H9 (cell line): ENCODE data around the gene RFPL3. TPM values are rescaled to one million over a fixed set of nuclear protein-coding genes. Genes with fewer than 3 reads are reported as not detected.

Source experiments
- DNase-seq: peaks from one replicate; pipeline ENCODE4 v3.0.0-alpha.2; 2017
- H2AFZ ChIP-seq: one replicate; pipeline ENCODE4 v1.6.1; 2013; ENCODE audit warnings: mild to moderate bottlenecking, low read length, control low read depth, moderate library complexity
- H2AK5ac ChIP-seq: 2 replicates; pipeline ENCODE4 v1.6.1; 2013; ENCODE audit warnings: low read length, control low read depth, mixed read lengths; ENCODE audit not compliant: insufficient read length
- H2BK120ac ChIP-seq: one replicate; pipeline ENCODE4 v1.6.1; 2013; ENCODE audit warnings: low read depth, mild to moderate bottlenecking, low read length, control low read depth, inconsistent platforms; ENCODE audit not compliant: poor library complexity, severe bottlenecking
- H2BK12ac ChIP-seq: 2 replicates; pipeline ENCODE4 v1.6.1; 2013; ENCODE audit warnings: low read length, control low read depth, mixed read lengths, low read depth; ENCODE audit not compliant: insufficient read length
- H2BK15ac ChIP-seq: 2 replicates; pipeline ENCODE4 v1.6.1; 2013; ENCODE audit warnings: low read depth, low read length, control low read depth
- H2BK20ac ChIP-seq: one replicate; pipeline ENCODE4 v1.6.1; 2013; ENCODE audit warnings: low read depth, mild to moderate bottlenecking, low read length, control low read depth, inconsistent platforms; ENCODE audit not compliant: poor library complexity, severe bottlenecking
- H2BK5ac ChIP-seq: 2 replicates; pipeline ENCODE4 v1.6.1; 2013; ENCODE audit warnings: low read length, control low read depth, mixed read lengths; ENCODE audit not compliant: insufficient read length
- H3K14ac ChIP-seq: 2 replicates; pipeline ENCODE4 v1.6.1; 2013; ENCODE audit warnings: low read length, control low read depth; ENCODE audit not compliant: insufficient read depth
- H3K18ac ChIP-seq: 2 replicates; pipeline ENCODE4 v1.6.1; 2013; ENCODE audit warnings: low read depth, mild to moderate bottlenecking, mixed read lengths, low read length, control low read depth; ENCODE audit not compliant: insufficient read length
- H3K23ac ChIP-seq: 2 replicates; pipeline ENCODE4 v1.6.1; 2013; ENCODE audit warnings: low read length, control low read depth, mixed read lengths, low read depth; ENCODE audit not compliant: insufficient read length
- H3K23me2 ChIP-seq: 2 replicates; pipeline ENCODE4 v1.6.1; 2013; ENCODE audit warnings: low read depth, mild to moderate bottlenecking, mixed read lengths, low read length, control low read depth; ENCODE audit not compliant: insufficient read length, poor library complexity, severe bottlenecking
- H3K27ac ChIP-seq: 2 replicates; pipeline ENCODE4 v1.5.1; 2013; ENCODE audit warnings: low read length, control low read depth, mixed read lengths, low read depth; ENCODE audit not compliant: insufficient read length
- H3K27me3 ChIP-seq: 2 replicates; pipeline ENCODE4 v1.6.1; 2013; ENCODE audit warnings: low read length, control low read depth, inconsistent platforms; ENCODE audit not compliant: insufficient read depth
- H3K4ac ChIP-seq: 2 replicates; pipeline ENCODE4 v1.6.1; 2013; ENCODE audit warnings: low read depth, mild to moderate bottlenecking, control low read depth, inconsistent platforms, low read length, moderate library complexity
- H3K4me1 ChIP-seq: 2 replicates; pipeline ENCODE4 v1.6.1; 2013; ENCODE audit warnings: low read length, control low read depth, inconsistent platforms; ENCODE audit not compliant: insufficient read depth
- H3K4me2 ChIP-seq: 2 replicates; pipeline ENCODE4 v1.6.1; 2013; ENCODE audit warnings: low read length, control low read depth, mixed read lengths; ENCODE audit not compliant: insufficient read length, insufficient read depth
- H3K56ac ChIP-seq: 2 replicates; pipeline ENCODE4 v1.6.1; 2013; ENCODE audit warnings: low read depth, mild to moderate bottlenecking, mixed read lengths, low read length, control low read depth; ENCODE audit not compliant: insufficient read length
- H3K79me1 ChIP-seq: 2 replicates; pipeline ENCODE4 v1.6.1; 2013; ENCODE audit warnings: low read depth, mild to moderate bottlenecking, moderate library complexity, low read length, control low read depth, inconsistent platforms; ENCODE audit not compliant: insufficient read depth, poor library complexity, severe bottlenecking
- H3K79me2 ChIP-seq: 2 replicates; pipeline ENCODE4 v1.6.1; 2013; ENCODE audit warnings: low read length, control low read depth, inconsistent platforms; ENCODE audit not compliant: insufficient read depth
- H3K9ac ChIP-seq: 2 replicates; pipeline ENCODE4 v1.6.1; 2013; ENCODE audit warnings: low read length, control low read depth, mixed read lengths; ENCODE audit not compliant: insufficient read length; ENCODE audit errors: extremely low read depth
- H3K9me3 ChIP-seq: one replicate; pipeline ENCODE4 v1.6.1; 2013; ENCODE audit warnings: low read depth, low read length, inconsistent platforms; ENCODE audit not compliant: control insufficient read depth
- H3T11ph ChIP-seq: one replicate; pipeline ENCODE4 v1.6.1; 2013; ENCODE audit warnings: mild to moderate bottlenecking, low read length, control low read depth, inconsistent platforms
- H4K20me1 ChIP-seq: one replicate; pipeline ENCODE4 v1.6.1; 2013; ENCODE audit not compliant: control insufficient read depth, insufficient read length, insufficient read depth
- H4K5ac ChIP-seq: 2 replicates; pipeline ENCODE4 v1.6.1; 2013; ENCODE audit warnings: low read depth, mild to moderate bottlenecking, mixed read lengths, low read length, control low read depth; ENCODE audit not compliant: insufficient read length
- H4K8ac ChIP-seq: replicated peaks from 2 replicates; pipeline ENCODE4 v1.6.1; 2013; ENCODE audit warnings: low read length, control low read depth, mixed read lengths, low read depth; ENCODE audit not compliant: insufficient read length
- H4K91ac ChIP-seq: 2 replicates; pipeline ENCODE4 v1.6.1; 2013; ENCODE audit warnings: low read depth, mild to moderate bottlenecking, moderate library complexity, mixed read lengths, low read length, control low read depth; ENCODE audit not compliant: insufficient read length
- H3K27ac Mint-ChIP-seq, 3 experiments: 2 replicates in 2 of 3; 3 replicates in 1 of 3; pipeline ENCODE4 v1.8.0; 2020 to 2021; ENCODE audit warnings: mixed read lengths in 3 of 3, mild to moderate bottlenecking in 1 of 3, moderate library complexity in 1 of 3
- H3K27me3 Mint-ChIP-seq: 2 replicates; pipeline ENCODE4 v1.8.0; 2021; ENCODE audit warnings: low read depth, mild to moderate bottlenecking, moderate library complexity, mixed read lengths
- H3K36me3 Mint-ChIP-seq, 3 experiments: 2 replicates in 2 of 3; 3 replicates in 1 of 3; pipeline ENCODE4 v1.8.0; 2020 to 2021; ENCODE audit warnings: low read depth in 3 of 3, mixed read lengths in 3 of 3; ENCODE audit not compliant: insufficient read depth in 1 of 3
- H3K4me1 Mint-ChIP-seq, 2 experiments: 2 replicates each; pipeline ENCODE4 v1.8.0; 2020; ENCODE audit warnings: mixed read lengths in 2 of 2
- H3K4me3 Mint-ChIP-seq, 2 experiments: 2 replicates in 1 of 2; 3 replicates in 1 of 2; pipeline ENCODE4 v1.8.0; 2020 to 2021; ENCODE audit warnings: mild to moderate bottlenecking in 2 of 2, mixed read lengths in 2 of 2, moderate library complexity in 1 of 2
- H3K9me3 Mint-ChIP-seq, 2 experiments: 2 replicates in 1 of 2; 3 replicates in 1 of 2; pipeline ENCODE4 v1.8.0; 2020; ENCODE audit warnings: mild to moderate bottlenecking in 2 of 2, mixed read lengths in 2 of 2, moderate library complexity in 1 of 2
- WGBS: extraction: QIAGEN DNeasy Blood & Tissue Kit; methylation state at CpG from one replicate; pipeline ENCODE4 v1.1.7; 2013; ENCODE audit warnings: missing lambda C conversion rate, low lambda C conversion rate, mixed read lengths; ENCODE audit not compliant: insufficient read length; ENCODE audit errors: extremely low coverage; 5-methylcytosine and 5-hydroxymethylcytosine counted together
- total RNA-seq: library from RNA; stranded (reverse); gene quantifications from 2 replicates; pipeline ENCODE4 v1.2.1, GENCODE V29; 2021
- TF ChIP-seq, protein P1 (sequence below): fragments of 200-600 bp; sonication (generic); conservative IDR thresholded peaks from 3 replicates; pipeline ENCODE4 v1.8.0; 2021; ENCODE audit warnings: antibody characterized with exemption, mild to moderate bottlenecking

Gene RFPL3
- total RNA-seq, 1 experiment from 2014 or later: not detected

DNA sequence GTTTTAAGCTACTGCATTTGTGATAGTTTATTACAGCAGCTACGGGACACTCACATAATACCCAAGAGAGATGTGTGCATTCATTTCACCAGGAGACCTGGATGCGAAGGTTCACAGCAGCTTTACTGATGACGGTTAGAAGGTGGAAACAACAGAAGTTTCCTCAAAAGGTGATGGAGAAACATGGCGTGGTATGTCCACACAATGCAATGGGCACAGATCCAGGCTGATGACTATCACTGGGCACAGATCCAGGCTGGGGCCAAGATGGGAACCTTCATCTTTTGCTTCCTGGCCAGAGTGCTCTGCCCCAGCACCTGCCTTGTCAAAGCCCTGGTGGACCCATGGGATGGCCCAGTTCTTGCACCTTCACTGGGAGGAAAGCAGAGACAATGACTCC lies 30.6 kb upstream of the RFPL3 start:
- Histone ChIP-seq H4K91ac (peak overlapping the region; percentile 20), H3K9me3 (no peaks in the 10 kb centered on the region), H3K79me2 (no peaks in the 10 kb centered on the region), H2AFZ (no peak overlapping the region), H4K20me1 (no peaks in the 10 kb centered on the region), H3K14ac (no peak overlapping the region), H3K27ac (no peak overlapping the region), H3K27me3 (no peaks in the 10 kb centered on the region), H3K18ac (no peak overlapping the region), H2BK20ac (peak overlapping the region; percentile 77), H3K23ac (no peak overlapping the region), H3K4me2 (no peak overlapping the region), H3K56ac (no peak overlapping the region), H4K8ac (no peak overlapping the region), H2BK12ac (no peak overlapping the region), H3K4me1 (no peaks in the 10 kb centered on the region; the same call in 1 of the 2 replicates), H2BK120ac (no peak overlapping the region), H4K5ac (no peak overlapping the region), H3K9ac (no peak overlapping the region), H2BK15ac (no peak overlapping the region), H3T11ph (no peak overlapping the region), H3K79me1 (no peaks in the 10 kb centered on the region), H2AK5ac (peak overlapping the region; percentile 18), H2BK5ac (no peak overlapping the region), H3K23me2 (no peaks in the 10 kb centered on the region), H3K4ac (no peak overlapping the region)
- no peak for DNase-seq
- H3K4me1 Mint-ChIP-seq: peaks cover 23 to 29% of the 10 kb centered on the region in 2 experiments
- H3K36me3 Mint-ChIP-seq: peaks cover 2 to 14% (median 12%) of the 10 kb centered on the region in 3 experiments; a peak in 5 of 7 replicates
- H3K27me3 Mint-ChIP-seq: peaks cover 37% of the 10 kb centered on the region
- WGBS: no CpG with 5 or more reads among the region's 4 CpGs
- H3K27ac Mint-ChIP-seq: peak overlapping the region in 1 of 3 experiments; percentile 85; a peak in 1 of 7 replicates
- peaks cover 10 to 14% of the 10 kb centered on the region in 2 experiments for H3K9me3 Mint-ChIP-seq
- H3K4me3 Mint-ChIP-seq: no peak overlapping the region; a peak in 1 of 5 replicates
- TF ChIP-seq, protein P1, sequence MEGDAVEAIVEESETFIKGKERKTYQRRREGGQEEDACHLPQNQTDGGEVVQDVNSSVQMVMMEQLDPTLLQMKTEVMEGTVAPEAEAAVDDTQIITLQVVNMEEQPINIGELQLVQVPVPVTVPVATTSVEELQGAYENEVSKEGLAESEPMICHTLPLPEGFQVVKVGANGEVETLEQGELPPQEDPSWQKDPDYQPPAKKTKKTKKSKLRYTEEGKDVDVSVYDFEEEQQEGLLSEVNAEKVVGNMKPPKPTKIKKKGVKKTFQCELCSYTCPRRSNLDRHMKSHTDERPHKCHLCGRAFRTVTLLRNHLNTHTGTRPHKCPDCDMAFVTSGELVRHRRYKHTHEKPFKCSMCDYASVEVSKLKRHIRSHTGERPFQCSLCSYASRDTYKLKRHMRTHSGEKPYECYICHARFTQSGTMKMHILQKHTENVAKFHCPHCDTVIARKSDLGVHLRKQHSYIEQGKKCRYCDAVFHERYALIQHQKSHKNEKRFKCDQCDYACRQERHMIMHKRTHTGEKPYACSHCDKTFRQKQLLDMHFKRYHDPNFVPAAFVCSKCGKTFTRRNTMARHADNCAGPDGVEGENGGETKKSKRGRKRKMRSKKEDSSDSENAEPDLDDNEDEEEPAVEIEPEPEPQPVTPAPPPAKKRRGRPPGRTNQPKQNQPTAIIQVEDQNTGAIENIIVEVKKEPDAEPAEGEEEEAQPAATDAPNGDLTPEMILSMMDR: no peak
